SK-MEL-5 (cell line): ENCODE measurements around the gene CEP128. TPM values are rescaled to one million over a fixed set of nuclear protein-coding genes. Genes with fewer than 3 reads are reported as not detected.

ENCODE experiments used
- DNase-seq: peaks from one replicate; pipeline ENCODE4 v3.0.0-alpha.2; 2016; ENCODE audit warnings: low read depth, low spot score
- in situ Hi-C: cut with HindIII; loops from 2 replicates; pipeline ENCODE4 v1.10.0; 2016; ENCODE audit warnings: low sequenced_read_pairs, high pct_unique_total_duplicates, low pct_unique_long_range_greater_than_20kb
- total RNA-seq: library from RNA; depleted of rRNA; stranded (reverse); fragments of >200 nt; shearing (Covaris generic); gene quantifications from 2 replicates; pipeline ENCODE4 v1.2.3, GENCODE V29; 2014

Gene CEP128
- total RNA-seq, 1 experiment from 2014 or later: 1.6 TPM

- in situ Hi-C loops: no loop called here
- DNase-seq: no peak
Observed at GRCh38 chr14:80507292-80507869, 434.2 kb downstream of the CEP128 start.

- in situ Hi-C loops: no loop called here
Observed at GRCh38 chr14:80504781-80505180, 436.8 kb downstream of the CEP128 start.

GRCh38 chr14:80498533-80498932 is 443.0 kb downstream of the CEP128 start:
- in situ Hi-C loops: no loop called here
- no peak for DNase-seq

More at GRCh38 chr14:80504781-80505180, 436.8 kb downstream of the CEP128 start:
- no peak for DNase-seq

GRCh38 chr14:80496090-80496489 is 445.4 kb downstream of the CEP128 start:
- in situ Hi-C loops: no loop called here
- DNase-seq: no peak

GRCh38 chr14:80494769-80495168 is 446.8 kb downstream of the CEP128 start:
- no peak for DNase-seq
- in situ Hi-C loops: no loop called here

GRCh38 chr14:80493620-80494019 is 447.9 kb downstream of the CEP128 start:
- in situ Hi-C loops: no loop called here
- no peak for DNase-seq

- DNase-seq: no peak
- in situ Hi-C loops: no loop called here
Observed at GRCh38 chr14:80491650-80492049, 449.9 kb downstream of the CEP128 start.

- no peak for DNase-seq
- in situ Hi-C loops: no loop called here
Observed at GRCh38 chr14:80491131-80491530, 450.4 kb downstream of the CEP128 start.

GRCh38 chr14:80489513-80489912 is 452.0 kb downstream of the CEP128 start:
- DNase-seq: no peak
- in situ Hi-C loops: no loop called here

- no peak for DNase-seq
- in situ Hi-C loops: no loop called here
Observed at GRCh38 chr14:80485764-80486163, 455.8 kb downstream of the CEP128 start.

- DNase-seq: no peak
- in situ Hi-C loops: no loop called here
Observed at GRCh38 chr14:80483331-80483730, 458.2 kb downstream of the CEP128 start.

- DNase-seq: no peak
- in situ Hi-C loops: no loop called here
Observed at GRCh38 chr14:80477388-80478160, 464.0 kb downstream of the CEP128 start.

- in situ Hi-C loops: no loop called here
- DNase-seq: no peak
Observed at GRCh38 chr14:80475074-80475473, 466.5 kb downstream of the CEP128 start.

- no peak for DNase-seq
- in situ Hi-C loops: no loop called here
Observed at GRCh38 chr14:80468331-80469122, 473.0 kb downstream of the CEP128 start.

- no peak for DNase-seq
- in situ Hi-C loops: no loop called here
Observed at GRCh38 chr14:80465546-80466220, 475.9 kb downstream of the CEP128 start.

GRCh38 chr14:80464531-80465149 is 476.9 kb downstream of the CEP128 start:
- in situ Hi-C loops: no loop called here
- DNase-seq: no peak

- in situ Hi-C loops: no loop called here
- DNase-seq: no peak
Observed at GRCh38 chr14:80456209-80456608, 485.3 kb downstream of the CEP128 start.

- DNase-seq: no peak
- in situ Hi-C loops: no loop called here
Observed at GRCh38 chr14:80455031-80455430, 486.5 kb downstream of the CEP128 start.
